Astrocyte of the spinal cord (primary cell): ENCODE measurements around the gene PIP4K2B.

Experiments
- DNase-seq: peaks from one replicate; pipeline ENCODE4 v3.0.0; 2011; ENCODE audit warnings: low read depth, low spot score
- H3K4me3 ChIP-seq: 2 replicates; pipeline ENCODE4 v1.5.1; 2011; ENCODE audit warnings: low read depth, mild to moderate bottlenecking, low read length, moderate library complexity
- CTCF ChIP-seq: IDR thresholded peaks from 2 replicates; pipeline ENCODE4 v1.5.1; 2012; ENCODE audit warnings: low read depth, mild to moderate bottlenecking, low read length, inconsistent platforms
- in situ Hi-C: cut with HindIII; loops from 2 replicates; pipeline ENCODE4 v1.10.0; 2017; ENCODE audit warnings: low sequenced_read_pairs

Gene PIP4K2B

GRCh38 chr17:38716368-38717005 lies 82.9 kb downstream of the PIP4K2B start:
- in situ Hi-C loops, result no loop called here
- no peak for TF ChIP-seq CTCF

More at GRCh38 chr17:38716368-38717005, 82.9 kb downstream of the PIP4K2B start:
- DNase-seq, result no peak
- no peak overlapping the region for H3K4me3 ChIP-seq
